Stimulated activated memory B cell treated with anti-CD40 and anti-IgM and Interleukin-4, amounts not matched to agents 10 μg/mL and 1 μg/mL and 100 μg/mL, for 72 hours (primary cell): ENCODE results near the gene TXNDC9.
"Not testable (repeated sequence)": the region's sequence is repeated elsewhere in the genome, so short reads cannot be mapped to it uniquely, and the experiment has no call there.

Source experiments
- ATAC-seq: fragments of 150-1000 bp; cut with Tn5 transposase; 2 replicates; pipeline ENCODE4 v1.10.0; 2021
- H3K27ac Mint-ChIP-seq: one replicate; pipeline ENCODE4 v1.8.0; 2022; ENCODE audit warnings: mild to moderate bottlenecking, mixed read lengths
- H3K27me3 Mint-ChIP-seq: one replicate; pipeline ENCODE4 v1.8.0; 2022; ENCODE audit warnings: mixed read lengths
- H3K36me3 Mint-ChIP-seq: one replicate; pipeline ENCODE4 v1.8.0; 2022; ENCODE audit warnings: mixed read lengths
- H3K4me1 Mint-ChIP-seq: one replicate; pipeline ENCODE4 v1.8.0; 2022; ENCODE audit warnings: mixed read lengths
- H3K4me3 Mint-ChIP-seq: one replicate; pipeline ENCODE4 v1.8.0; 2022; ENCODE audit warnings: mild to moderate bottlenecking, moderate library complexity, mixed read lengths
- H3K9me3 Mint-ChIP-seq: one replicate; pipeline ENCODE4 v1.8.0; 2022; ENCODE audit warnings: mixed read lengths

TXNDC9 gene, protein sequence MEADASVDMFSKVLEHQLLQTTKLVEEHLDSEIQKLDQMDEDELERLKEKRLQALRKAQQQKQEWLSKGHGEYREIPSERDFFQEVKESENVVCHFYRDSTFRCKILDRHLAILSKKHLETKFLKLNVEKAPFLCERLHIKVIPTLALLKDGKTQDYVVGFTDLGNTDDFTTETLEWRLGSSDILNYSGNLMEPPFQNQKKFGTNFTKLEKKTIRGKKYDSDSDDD

DNA sequence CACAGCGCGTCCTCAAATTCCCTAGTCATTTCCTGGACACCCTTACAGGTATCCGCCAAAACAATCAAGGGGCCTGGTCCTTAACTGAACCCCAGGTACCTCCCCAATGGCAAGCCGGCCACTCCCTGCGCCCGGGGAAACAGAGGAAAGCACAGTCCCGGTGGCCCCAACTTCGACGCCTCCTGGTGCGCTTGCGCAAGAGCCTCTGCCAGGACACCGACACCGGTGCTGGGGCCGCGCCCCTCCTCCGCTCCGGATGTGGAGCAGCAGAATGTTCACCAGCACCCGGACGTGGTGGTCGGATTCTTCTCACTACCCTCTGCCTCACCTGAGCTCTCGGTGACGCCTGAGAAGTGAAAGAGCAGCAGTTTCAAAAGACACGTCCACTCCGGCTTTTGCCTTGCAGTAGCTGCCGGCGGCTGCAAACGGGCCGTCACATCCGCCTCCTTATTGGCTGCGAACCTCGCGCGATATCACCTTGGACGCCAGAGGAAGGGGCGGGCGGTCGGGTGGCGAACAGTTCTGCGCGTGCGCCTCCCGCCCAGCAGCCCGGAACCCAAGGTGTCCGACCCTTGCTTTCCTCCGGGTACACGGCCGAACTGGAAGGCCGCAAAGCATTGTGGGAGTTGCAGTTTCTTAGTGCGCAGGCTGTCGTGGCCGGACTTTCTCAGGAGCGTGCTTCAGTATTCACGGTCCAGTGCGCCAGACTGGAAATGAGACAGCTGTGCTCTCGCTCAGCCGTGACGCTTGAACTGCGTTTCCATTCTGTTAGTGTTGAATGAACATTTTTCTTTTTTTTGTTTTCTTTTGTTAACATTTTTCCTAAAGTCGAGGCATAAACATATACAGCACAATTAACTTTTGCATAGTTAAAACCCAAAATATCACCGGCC is at the start of gene TXNDC9:
Gene TXNDC9 (minus strand): TSS at position 423 of the 893 bp plus-strand sequence. CDS start 3,123 bp downstream, outside the sequence.
- no peaks in the 10 kb centered on the region for H3K9me3 Mint-ChIP-seq
- peaks cover 17% of the 10 kb centered on the region for H3K4me1 Mint-ChIP-seq
- no peak within 1 kb of the TSS for H3K27ac Mint-ChIP-seq
- no peaks in the 10 kb centered on the region for H3K27me3 Mint-ChIP-seq
- peaks cover 14% of the 10 kb centered on the region for H3K36me3 Mint-ChIP-seq
- H3K4me3 Mint-ChIP-seq: no peak within 1 kb of the TSS
- ATAC-seq: peak; percentile 94

DNA sequence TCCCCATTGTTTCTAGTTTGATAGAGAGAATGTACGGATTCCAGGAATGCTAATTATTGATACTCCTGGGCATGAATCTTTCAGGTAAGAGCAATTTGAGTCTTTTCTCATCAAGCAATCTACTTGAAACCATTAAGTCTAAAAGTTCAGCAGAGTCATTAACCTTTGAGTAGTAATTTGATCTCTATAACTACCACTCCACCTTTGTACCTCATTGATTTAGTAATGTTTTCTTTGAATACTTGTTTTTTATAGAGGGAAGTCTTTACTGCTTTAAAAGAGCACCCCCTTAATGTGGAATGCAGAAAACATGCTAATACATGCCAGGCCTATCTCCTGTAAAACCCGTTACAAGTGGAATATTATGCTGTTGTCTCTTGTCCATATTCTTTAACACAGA is 46.0 kb upstream of the TXNDC9 start:
- H3K9me3 Mint-ChIP-seq: peaks cover 3% of the 10 kb centered on the region
- H3K36me3 Mint-ChIP-seq: peaks cover 59% of the 10 kb centered on the region
- H3K27ac Mint-ChIP-seq: no peak overlapping the region
- H3K4me1 Mint-ChIP-seq: peaks cover 5% of the 10 kb centered on the region
- H3K4me3 Mint-ChIP-seq: no peak overlapping the region
- ATAC-seq: no peak
- no peaks in the 10 kb centered on the region for H3K27me3 Mint-ChIP-seq

DNA sequence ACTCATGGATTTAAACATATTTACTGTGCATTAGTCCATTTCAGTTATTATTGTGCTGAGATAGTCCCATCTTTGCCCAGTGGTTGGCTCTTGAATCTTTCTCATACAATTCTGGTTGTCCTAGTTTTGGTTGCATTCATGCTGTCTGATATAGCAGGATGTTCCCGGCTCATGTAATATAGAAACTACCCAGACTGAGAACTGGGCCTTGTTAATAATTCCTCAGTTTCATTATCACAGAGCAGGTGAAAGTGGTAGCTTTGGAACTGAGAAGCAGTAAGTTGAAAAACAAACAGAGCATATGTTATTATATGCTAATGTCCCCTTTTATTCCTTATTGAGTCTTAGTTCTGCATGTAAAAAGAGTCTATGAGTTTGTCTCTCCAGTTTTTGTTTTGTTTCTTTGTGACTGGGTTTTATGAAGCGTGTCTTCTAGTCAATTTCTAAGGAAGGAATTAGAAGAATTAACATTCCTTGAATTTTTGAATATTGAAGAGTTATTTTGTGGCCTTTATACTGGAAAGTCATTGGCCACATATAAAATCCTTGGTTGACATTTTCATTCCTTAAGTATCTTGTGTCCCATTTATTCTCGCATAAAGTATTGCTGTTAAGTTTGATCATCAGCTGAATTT is 44.4 kb upstream of the TXNDC9 start:
- Mint-ChIP-seq H3K36me3 (peaks cover 63% of the 10 kb centered on the region), H3K9me3 (peaks cover 3% of the 10 kb centered on the region), H3K27me3 (no peaks in the 10 kb centered on the region), H3K27ac (peak overlapping the region; percentile 16), H3K4me1 (peaks cover 5% of the 10 kb centered on the region), H3K4me3 (no peak overlapping the region)
- no peak for ATAC-seq

DNA sequence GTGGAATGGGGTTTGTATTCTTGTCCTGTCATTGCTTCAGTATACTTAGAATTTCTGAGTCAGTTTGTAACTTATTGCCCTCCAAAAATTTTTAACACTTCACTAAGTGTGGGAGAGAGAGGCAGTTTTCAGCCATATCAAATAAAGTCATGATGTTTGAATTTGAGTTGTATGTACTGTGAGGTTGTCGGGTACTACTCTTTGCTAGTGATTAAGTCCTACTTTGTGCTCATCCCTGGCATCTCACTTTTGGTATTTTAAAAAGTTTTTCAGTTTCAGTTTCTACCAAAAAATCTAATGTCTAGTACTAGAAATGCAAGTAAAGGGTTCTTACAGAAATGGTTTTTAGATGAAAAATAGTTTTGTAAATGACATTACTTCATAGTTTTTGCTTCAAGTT is 41.7 kb upstream of the TXNDC9 start:
- no peak for ATAC-seq
- H3K4me1 Mint-ChIP-seq: peaks cover 5% of the 10 kb centered on the region
- H3K27me3 Mint-ChIP-seq: no peaks in the 10 kb centered on the region
- H3K36me3 Mint-ChIP-seq: peaks cover 73% of the 10 kb centered on the region
- H3K4me3 Mint-ChIP-seq: no peak overlapping the region
- no peak overlapping the region for H3K27ac Mint-ChIP-seq
- H3K9me3 Mint-ChIP-seq: peaks cover 5% of the 10 kb centered on the region

DNA sequence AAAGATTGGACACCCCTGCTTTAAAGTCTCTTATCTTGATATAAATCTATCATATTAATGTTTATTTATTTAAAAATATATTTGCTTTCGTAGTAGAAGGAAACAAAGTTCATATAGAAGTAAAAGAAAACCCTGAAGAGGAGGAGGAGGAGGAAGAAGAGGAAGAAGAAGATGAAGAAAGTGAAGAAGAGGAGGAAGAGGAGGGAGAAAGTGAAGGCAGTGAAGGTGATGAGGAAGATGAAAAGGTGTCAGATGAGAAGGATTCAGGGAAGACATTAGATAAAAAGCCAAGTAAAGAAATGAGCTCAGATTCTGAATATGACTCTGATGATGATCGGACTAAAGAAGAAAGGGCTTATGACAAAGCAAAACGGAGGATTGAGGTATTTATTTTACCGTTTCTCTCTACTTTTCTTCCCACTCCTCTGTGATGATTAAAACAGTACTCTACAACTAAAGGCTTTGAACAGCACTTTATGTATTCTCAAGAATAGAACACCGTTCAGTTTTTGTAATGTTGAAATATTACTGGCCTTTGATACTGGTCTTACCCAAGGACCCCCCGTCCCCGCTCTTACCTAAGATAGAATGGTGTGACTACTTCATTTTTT is 40.2 kb upstream of the TXNDC9 start:
- H3K27me3 Mint-ChIP-seq: no peaks in the 10 kb centered on the region
- peaks cover 77% of the 10 kb centered on the region for H3K36me3 Mint-ChIP-seq
- H3K27ac Mint-ChIP-seq: no peak overlapping the region
- H3K4me3 Mint-ChIP-seq: no peak overlapping the region
- ATAC-seq: no peak
- H3K4me1 Mint-ChIP-seq: peaks cover 5% of the 10 kb centered on the region
- H3K9me3 Mint-ChIP-seq: peaks cover 5% of the 10 kb centered on the region

DNA sequence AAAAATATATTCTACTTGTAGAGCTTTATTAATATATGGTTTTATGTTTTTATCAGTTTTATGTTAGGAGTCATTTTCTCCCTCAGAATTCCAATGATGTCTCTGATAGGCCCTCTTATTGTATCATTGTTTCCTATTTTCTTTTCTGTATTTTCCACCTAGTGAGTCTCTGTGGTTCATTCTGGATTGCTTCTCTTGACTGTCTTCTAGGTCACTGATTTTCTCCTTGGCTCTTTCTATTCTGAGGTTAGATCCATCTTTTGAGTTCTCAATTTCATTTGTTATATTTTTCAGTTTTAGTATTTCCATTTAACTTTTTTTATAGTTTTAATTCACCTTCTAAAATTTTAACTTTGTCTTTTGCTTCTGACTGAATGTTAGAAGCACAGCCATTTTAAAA is 38.6 kb upstream of the TXNDC9 start:
- Mint-ChIP-seq H3K9me3 (peaks cover 5% of the 10 kb centered on the region), H3K27me3 (no peaks in the 10 kb centered on the region), H3K4me1 (no peaks in the 10 kb centered on the region), H3K27ac (no peak overlapping the region), H3K36me3 (peaks cover 69% of the 10 kb centered on the region), H3K4me3 (no peak overlapping the region)
- ATAC-seq: no peak

DNA sequence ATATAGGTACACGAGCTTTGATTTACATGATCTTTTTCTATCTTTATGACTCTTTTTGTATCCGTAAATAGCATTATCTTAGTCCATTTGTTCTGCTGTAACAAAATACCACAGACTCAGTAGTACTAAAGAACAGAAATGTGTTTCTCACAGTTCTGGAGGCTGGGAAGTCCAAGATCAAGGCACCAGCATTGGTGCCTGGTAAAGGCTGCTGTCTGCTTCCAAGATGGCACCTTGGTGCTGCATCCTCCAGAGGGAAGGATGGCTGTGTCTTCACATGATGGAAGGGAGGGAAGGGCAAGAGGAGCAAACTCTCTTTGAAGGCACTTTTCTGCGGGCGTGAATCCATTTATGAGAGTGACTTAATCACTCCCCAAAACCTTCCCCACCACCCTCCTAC is 37.0 kb upstream of the TXNDC9 start:
- Mint-ChIP-seq H3K27me3 (no peaks in the 10 kb centered on the region), H3K4me1 (no peaks in the 10 kb centered on the region), H3K36me3 (peaks cover 71% of the 10 kb centered on the region), H3K9me3 (peaks cover 5% of the 10 kb centered on the region), H3K4me3 (no peak overlapping the region), H3K27ac (no peak overlapping the region)
- ATAC-seq: no peak

DNA sequence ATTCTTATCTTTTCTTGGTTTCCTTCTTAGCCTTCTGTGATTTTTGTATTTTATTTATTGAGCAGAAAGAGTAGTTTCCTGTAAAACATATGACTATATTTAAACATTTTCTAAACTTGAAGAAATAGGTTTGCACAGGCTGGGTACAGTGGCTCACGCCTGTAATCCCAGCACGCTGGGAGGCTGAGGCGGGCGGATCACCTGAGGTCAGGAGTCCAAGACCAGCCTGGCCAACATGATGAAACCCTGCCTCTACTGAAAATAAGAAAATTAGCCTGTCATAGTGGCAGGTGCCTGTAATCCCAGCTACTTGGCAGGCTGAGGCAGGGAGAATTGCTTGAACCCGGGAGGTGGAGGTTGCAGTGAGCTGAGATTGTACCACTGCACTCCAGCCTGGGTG is 32.7 kb upstream of the TXNDC9 start:
- H3K27ac Mint-ChIP-seq, H3K9me3 Mint-ChIP-seq, H3K4me3 Mint-ChIP-seq, ATAC-seq, H3K4me1 Mint-ChIP-seq, H3K27me3 Mint-ChIP-seq: not testable (repeated sequence)
- peaks cover 68% of the 10 kb centered on the region for H3K36me3 Mint-ChIP-seq

DNA sequence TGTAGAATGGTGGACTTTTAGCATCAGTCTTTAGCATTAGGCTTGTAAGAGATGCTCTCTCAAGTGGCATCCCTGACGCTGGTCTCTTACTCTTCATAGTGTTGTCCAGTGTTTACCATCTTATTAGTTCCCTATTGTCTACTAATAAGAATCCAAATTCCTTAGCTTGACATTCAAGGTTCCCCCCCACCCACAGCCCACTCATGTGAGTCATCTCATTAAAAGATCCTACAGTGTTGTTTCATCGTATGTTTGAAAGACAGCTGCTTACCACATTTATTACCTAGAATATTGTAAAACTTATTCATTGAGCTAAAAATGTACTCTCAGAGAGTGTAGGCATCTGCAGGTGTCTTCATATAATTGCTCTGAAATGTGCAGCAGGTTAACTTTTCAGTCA is 29.5 kb upstream of the TXNDC9 start:
- no peak for ATAC-seq
- Mint-ChIP-seq H3K4me1 (no peaks in the 10 kb centered on the region), H3K27ac (no peak overlapping the region), H3K27me3 (no peaks in the 10 kb centered on the region), H3K4me3 (no peak overlapping the region), H3K9me3 (no peaks in the 10 kb centered on the region), H3K36me3 (peaks cover 62% of the 10 kb centered on the region)

DNA sequence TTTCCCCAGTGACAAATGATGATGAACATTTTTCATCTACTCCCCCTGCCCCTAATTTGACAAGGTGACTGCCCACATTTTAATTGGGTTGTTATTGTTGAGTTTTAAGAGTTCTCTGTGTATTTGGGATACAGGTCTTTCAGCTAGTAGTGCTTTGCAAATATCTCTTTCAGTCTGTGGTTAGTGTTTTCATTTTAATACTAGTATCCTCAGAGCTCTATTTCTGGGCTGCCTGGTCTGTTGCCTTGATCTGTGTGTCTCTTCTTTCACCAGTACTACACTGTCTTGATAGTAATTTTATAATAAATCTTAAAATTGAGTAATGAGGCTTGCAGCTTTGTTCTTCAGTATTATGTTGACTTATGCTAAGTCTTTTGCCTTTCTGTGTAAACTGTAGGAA is 20.7 kb upstream of the TXNDC9 start:
- H3K27me3 Mint-ChIP-seq: no peaks in the 10 kb centered on the region
- no peak overlapping the region for H3K4me3 Mint-ChIP-seq
- no peak for ATAC-seq
- peaks cover 19% of the 10 kb centered on the region for H3K36me3 Mint-ChIP-seq
- H3K27ac Mint-ChIP-seq: no peak overlapping the region
- no peaks in the 10 kb centered on the region for H3K9me3 Mint-ChIP-seq
- peaks cover 55% of the 10 kb centered on the region for H3K4me1 Mint-ChIP-seq

DNA sequence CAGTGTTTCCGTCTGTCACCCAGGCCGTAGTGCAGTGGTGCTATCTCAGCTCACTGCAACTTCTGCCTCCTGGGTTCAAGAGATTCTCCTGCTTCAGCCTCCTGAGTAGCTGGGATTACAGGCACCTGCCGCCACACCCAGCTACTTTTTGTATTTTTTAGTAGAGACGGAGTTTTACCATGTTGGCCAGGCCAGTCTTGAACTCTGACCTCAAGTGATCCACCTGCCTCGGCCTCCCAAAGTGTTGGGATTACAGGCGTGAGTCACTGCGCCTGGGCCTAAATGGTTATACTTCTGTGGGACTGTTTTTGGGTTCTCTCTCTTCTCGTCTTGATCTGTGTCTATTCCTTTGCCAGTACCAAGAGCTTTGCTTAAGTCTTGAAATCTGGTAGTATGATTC is 18.7 kb upstream of the TXNDC9 start:
- not testable (repeated sequence) for H3K4me3 Mint-ChIP-seq, H3K9me3 Mint-ChIP-seq, H3K36me3 Mint-ChIP-seq, ATAC-seq, H3K27ac Mint-ChIP-seq, H3K27me3 Mint-ChIP-seq
- peaks cover 76% of the 10 kb centered on the region for H3K4me1 Mint-ChIP-seq

DNA sequence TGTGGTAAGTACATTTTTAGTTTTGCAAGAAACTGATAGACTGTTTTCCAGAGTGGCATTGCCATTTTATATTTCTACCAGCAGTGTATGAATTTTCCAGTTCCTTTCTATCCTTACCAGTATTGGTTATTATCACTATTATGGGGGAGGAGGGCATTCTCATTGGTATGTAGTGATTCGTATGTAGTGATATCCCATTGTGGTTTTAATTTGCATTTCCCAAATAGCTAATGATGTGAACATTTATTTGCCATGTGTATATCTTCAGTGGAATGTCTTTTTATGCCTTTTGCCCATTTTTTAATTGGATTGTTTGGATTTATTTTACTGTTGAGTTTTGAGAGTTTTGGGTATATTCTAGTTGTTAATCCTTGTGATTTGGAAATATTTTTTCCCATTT is 17.9 kb upstream of the TXNDC9 start:
- no peak overlapping the region for H3K27ac Mint-ChIP-seq
- peaks cover 82% of the 10 kb centered on the region for H3K4me1 Mint-ChIP-seq
- H3K36me3 Mint-ChIP-seq: peaks cover 7% of the 10 kb centered on the region
- no peak overlapping the region for H3K4me3 Mint-ChIP-seq
- no peaks in the 10 kb centered on the region for H3K9me3 Mint-ChIP-seq
- no peak for ATAC-seq
- H3K27me3 Mint-ChIP-seq: no peaks in the 10 kb centered on the region

DNA sequence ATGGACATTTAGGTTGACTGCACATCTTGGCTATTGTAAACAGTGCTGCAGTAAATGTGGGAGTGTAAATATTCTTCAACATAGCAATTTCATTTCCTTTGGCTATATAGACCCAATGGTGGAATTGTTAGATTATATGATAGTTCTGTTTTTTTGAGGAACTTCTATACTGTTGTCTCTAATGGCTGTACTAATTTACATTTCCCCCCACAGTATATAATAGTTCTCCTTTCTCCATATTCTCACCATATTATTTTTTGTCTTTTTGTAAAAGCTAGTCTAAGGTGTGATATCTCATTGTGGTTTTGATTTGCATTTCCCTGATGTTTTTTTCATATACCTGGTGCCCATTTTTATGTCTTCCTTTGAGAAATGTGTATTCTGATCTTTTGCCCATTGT is 14.1 kb upstream of the TXNDC9 start:
- Mint-ChIP-seq H3K27me3 (no peaks in the 10 kb centered on the region), H3K9me3 (no peaks in the 10 kb centered on the region), H3K4me1 (peaks cover 79% of the 10 kb centered on the region), H3K36me3 (peaks cover 7% of the 10 kb centered on the region), H3K4me3 (no peak overlapping the region), H3K27ac (peak overlapping the region; percentile 34)
- ATAC-seq: no peak

DNA sequence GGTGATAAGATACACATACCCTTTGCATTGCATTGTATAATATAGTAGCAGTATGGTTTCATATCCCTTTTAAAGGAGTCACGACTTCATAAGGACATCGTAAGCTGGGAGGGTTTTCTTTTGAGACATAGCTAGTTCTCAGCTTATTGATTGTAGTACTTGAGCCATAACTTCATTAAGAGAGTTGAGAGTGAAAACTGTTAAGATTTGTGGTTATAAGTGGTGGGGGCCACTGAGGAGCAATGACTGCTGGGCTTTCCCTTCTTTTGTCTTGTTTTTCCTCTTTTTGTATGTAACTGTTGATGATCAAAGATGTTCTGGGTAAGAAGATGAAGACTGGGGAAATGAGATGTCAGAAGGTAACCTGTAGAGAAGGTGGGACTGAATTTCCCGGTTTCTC is 12.0 kb upstream of the TXNDC9 start:
- peaks cover 12% of the 10 kb centered on the region for H3K36me3 Mint-ChIP-seq
- H3K4me3 Mint-ChIP-seq: peak overlapping the region; percentile 21
- ATAC-seq: peak; percentile 73
- H3K4me1 Mint-ChIP-seq: peaks cover 78% of the 10 kb centered on the region
- peak overlapping the region; percentile 53 for H3K27ac Mint-ChIP-seq
- no peaks in the 10 kb centered on the region for H3K9me3 Mint-ChIP-seq
- no peaks in the 10 kb centered on the region for H3K27me3 Mint-ChIP-seq

DNA sequence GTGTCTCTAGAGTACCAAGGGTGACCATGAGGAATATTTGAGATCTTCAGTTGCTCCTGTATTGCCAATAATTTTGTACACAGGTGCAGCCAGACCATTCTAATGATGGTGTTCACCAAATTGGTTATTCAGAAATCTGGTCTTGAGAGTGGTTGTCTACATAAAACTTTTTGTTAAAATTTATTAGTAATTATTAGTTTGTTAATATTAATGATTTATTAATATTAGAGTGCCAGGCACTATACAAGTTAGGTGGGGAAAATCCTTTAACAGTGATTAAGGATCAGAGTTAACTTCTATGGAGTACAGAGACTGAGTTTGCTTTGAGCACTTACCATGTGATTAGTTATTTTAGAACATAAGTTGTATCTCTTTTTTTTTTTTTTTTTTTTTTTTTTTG is 10.1 kb upstream of the TXNDC9 start:
- H3K36me3 Mint-ChIP-seq: peaks cover 14% of the 10 kb centered on the region
- no peak overlapping the region for H3K27ac Mint-ChIP-seq
- no peaks in the 10 kb centered on the region for H3K9me3 Mint-ChIP-seq
- peaks cover 82% of the 10 kb centered on the region for H3K4me1 Mint-ChIP-seq
- H3K4me3 Mint-ChIP-seq: no peak overlapping the region
- H3K27me3 Mint-ChIP-seq: no peaks in the 10 kb centered on the region
- no peak for ATAC-seq
